ENCODE measurements around the gene TRIP12. TPM values are rescaled to one million over a fixed set of nuclear protein-coding genes. Genes with fewer than 3 reads are reported as not detected.

The TRIP12 gene
- total RNA-seq, 1 experiment from 2014 or later = 175 TPM

DNA sequence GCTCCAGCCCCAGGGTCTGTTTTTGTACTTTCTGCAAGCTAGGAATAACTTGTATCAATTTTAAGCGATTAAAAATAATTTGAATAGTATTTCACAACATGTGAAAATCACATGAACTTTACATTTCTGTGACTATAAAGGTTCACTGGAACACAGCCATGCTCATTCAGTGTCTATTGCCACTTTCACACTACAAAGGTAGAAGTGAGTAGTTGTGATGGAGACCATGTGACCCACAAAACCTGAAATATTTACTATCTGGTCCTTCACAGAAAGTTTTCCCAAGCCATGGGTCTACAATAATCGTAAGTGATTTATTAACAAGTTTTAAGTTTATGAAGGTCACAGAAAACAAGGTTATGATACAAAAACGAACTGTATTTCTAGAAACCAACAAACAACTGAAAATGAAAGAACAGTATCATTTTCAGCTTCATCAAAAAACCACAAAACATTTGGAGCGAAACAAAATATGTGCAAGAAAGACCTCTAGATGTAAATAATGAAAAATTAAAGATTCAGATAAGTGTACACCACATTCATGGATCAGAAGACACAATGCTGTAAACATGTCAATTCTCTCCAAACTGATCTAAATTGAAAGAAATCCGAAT, 138.6 kb downstream of the TRIP12 start:
- Histone ChIP-seq H4K20me1 (ENCODE audit: insufficient read depth) (peaks cover 8% of the 10 kb centered on the region; the same call in 1 of the 2 replicates), H3K27me3 (ENCODE audit: insufficient read depth, low read length) (no peaks in the 10 kb centered on the region), H3K9me2 (ENCODE audit: insufficient read depth) (no peaks in the 10 kb centered on the region), H3K4me1 (ENCODE audit: control insufficient read depth in 1 of 2, insufficient read depth in 2 of 2, low read length in 2 of 2) (peaks cover 2 to 8% of the 10 kb centered on the region in 2 experiments; a peak in 2 of 4 replicates), H3K36me3 (ENCODE audit: control insufficient read depth in 1 of 2, insufficient read depth in 2 of 2, low read length in 2 of 2) (peaks cover 13 to 18% of the 10 kb centered on the region in 2 experiments; a peak in 3 of 4 replicates), H3K27ac (ENCODE audit: low read depth, low read length) (no peak overlapping the region), H2AFZ (ENCODE audit: low read depth, low read length, poor library complexity, severe bottlenecking) (no peak overlapping the region), H3K4me3 (replicated peaks in 1 of 2; ENCODE audit: low read depth in 1 of 2, low read length in 2 of 2) (no peak overlapping the region), H3K79me2 (ENCODE audit: insufficient read depth, low read length) (peaks cover 5% of the 10 kb centered on the region; the same call in 1 of the 2 replicates), H3K9me3 (ENCODE audit: control insufficient read depth in 1 of 2, insufficient read depth in 1 of 2, low read depth in 1 of 2, low read length in 2 of 2) (no peaks in the 10 kb centered on the region), H3K4me2 (ENCODE audit: low read length) (no peak overlapping the region), H3K9ac (ENCODE audit: low read length) (no peak overlapping the region)
- TF ChIP-seq, protein P1, sequence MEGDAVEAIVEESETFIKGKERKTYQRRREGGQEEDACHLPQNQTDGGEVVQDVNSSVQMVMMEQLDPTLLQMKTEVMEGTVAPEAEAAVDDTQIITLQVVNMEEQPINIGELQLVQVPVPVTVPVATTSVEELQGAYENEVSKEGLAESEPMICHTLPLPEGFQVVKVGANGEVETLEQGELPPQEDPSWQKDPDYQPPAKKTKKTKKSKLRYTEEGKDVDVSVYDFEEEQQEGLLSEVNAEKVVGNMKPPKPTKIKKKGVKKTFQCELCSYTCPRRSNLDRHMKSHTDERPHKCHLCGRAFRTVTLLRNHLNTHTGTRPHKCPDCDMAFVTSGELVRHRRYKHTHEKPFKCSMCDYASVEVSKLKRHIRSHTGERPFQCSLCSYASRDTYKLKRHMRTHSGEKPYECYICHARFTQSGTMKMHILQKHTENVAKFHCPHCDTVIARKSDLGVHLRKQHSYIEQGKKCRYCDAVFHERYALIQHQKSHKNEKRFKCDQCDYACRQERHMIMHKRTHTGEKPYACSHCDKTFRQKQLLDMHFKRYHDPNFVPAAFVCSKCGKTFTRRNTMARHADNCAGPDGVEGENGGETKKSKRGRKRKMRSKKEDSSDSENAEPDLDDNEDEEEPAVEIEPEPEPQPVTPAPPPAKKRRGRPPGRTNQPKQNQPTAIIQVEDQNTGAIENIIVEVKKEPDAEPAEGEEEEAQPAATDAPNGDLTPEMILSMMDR (IDR thresholded peaks at IDR 0.05 in 2 of 3, conservative IDR thresholded peaks at IDR 0.05 in 1 of 3; ENCODE audit: borderline replicate concordance in 1 of 3, insufficient read depth in 1 of 3, low read depth in 2 of 3, low read length in 2 of 3) = no peak
- TF ChIP-seq JUND (IDR thresholded peaks at IDR 0.05) = no peak
- TF ChIP-seq SIN3A (IDR thresholded peaks at IDR 0.05; ENCODE audit: low read depth) = no peak
- no peak for TF ChIP-seq YY1 (IDR thresholded peaks at IDR 0.05; ENCODE audit: extremely low read depth, insufficient replicate concordance, low read depth, low read length)
- BruUV-seq (replicated peaks) = no TSS peak
- DNase-seq (ENCODE audit: low read depth, low spot score) (no peak), ATAC-seq (no peak)
- ChIA-PET CTCF (no interaction called here), RAD21 (ENCODE audit: low non-redundant PET in 1 of 2, low total read pairs in 2 of 2, uncharacterized antibody in 2 of 2, unreplicated experiment in 2 of 2) (no interaction called here), POLR2A (no interaction called here)
- intact Hi-C loops (cut with micrococcal nuclease) = no loop called here
